GM18951 (cell line): ENCODE results near the gene STOML1.

Source experiments
- POLR2A ChIP-seq: IDR thresholded peaks from 4 replicates; pipeline ENCODE4 v1.6.1; 2011; ENCODE audit warnings: mild to moderate bottlenecking; ENCODE audit not compliant: insufficient read length, insufficient read depth; ENCODE audit errors: extremely low read depth
- in situ Hi-C: fragments of 300-500 bp; cut with MboI; formaldehyde crosslinking; loops from one replicate; pipeline ENCODE4 v1.12.0; 2022; ENCODE audit warnings: low sequenced_read_pairs, mixed read lengths, inconsistent platforms; ENCODE audit not compliant: unreplicated experiment

STOML1 gene

GRCh38 chr15:74032606-74033561 lies 40.8 kb upstream of the STOML1 start:
- TF ChIP-seq POLR2A = no peak
- in situ Hi-C loops = no loop called here

DNA sequence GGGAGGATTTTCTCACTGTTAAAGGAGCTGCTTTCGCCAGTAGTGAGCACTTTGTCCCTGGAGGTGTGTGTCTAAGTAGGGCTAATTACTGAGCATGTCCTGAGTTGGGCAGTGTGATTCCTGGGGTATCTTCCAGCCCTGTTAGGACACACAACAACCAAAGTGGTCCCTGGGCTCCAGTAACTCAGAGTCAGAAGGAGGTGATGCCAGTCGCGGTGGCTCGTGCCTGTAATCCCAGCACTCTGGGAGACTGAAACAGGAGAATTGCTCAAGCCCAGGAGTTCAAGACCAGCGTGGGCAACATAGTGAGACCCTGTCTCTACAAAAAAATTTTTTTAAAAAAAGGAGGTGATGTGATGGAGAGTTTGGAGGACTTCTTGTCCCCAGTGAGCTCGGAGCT lies 40.0 kb upstream of the STOML1 start:
- TF ChIP-seq POLR2A = no peak
- in situ Hi-C loops = no loop called here

DNA sequence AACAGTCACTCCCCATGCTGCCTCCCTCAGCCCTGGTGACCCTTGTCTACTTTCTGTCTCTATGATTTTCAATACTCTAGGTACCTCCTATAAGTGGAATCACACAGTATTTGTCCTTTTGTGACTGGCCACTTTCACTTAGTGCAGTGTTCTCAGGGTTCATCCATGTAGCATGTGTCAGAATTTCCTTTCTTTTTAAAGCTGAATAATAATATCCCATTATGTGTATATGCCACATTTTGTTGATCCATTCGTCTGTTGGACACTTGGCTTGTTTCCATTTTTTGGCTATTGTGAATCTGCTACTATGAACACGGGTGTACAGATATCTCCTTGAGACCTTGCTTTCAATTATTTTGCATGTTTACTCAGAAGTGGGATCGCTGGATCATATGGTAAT lies 36.6 kb upstream of the STOML1 start:
- in situ Hi-C loops = no loop called here
- TF ChIP-seq POLR2A = no peak

DNA sequence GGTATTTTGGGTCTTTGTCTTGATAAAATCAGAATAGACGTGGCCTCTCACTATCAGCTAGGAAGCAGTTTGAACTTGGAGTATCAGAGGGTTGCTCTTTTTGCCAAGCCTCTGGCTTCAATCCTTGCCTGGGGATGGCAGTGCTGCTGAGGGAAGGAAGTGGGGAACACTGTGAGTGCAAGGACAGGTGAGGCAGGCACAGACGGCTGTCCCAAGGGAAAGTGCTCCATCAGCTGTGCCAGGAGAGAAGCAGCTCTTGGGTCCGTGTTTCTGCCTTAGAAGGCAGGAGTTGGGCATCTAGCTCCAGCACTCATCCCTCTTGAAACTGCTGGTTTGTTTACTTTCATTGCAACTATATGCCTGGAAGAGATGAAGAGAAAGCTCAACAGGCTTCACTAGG lies 35.6 kb upstream of the STOML1 start:
- TF ChIP-seq POLR2A = no peak
- in situ Hi-C loops = no loop called here

DNA sequence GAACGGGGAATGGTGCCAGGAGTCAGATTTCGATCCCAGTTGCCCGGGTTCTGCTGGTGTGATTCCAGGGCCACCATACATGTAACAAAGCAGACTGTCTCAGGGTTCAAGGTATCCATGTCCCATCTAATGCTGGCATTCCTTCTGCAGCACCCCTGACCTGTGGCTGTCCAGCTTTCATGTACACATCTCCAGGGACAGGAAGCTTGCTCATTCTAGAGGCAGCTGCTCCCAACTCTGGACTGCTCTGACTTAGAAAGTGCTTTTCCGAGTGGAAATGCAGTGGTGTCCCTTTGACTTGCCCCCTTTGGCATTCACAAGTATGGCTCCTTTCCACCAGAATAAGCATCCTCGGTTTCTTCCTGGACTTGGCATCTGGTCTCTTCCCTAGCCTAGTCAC lies 33.3 kb upstream of the STOML1 start:
- in situ Hi-C loops = no loop called here

DNA sequence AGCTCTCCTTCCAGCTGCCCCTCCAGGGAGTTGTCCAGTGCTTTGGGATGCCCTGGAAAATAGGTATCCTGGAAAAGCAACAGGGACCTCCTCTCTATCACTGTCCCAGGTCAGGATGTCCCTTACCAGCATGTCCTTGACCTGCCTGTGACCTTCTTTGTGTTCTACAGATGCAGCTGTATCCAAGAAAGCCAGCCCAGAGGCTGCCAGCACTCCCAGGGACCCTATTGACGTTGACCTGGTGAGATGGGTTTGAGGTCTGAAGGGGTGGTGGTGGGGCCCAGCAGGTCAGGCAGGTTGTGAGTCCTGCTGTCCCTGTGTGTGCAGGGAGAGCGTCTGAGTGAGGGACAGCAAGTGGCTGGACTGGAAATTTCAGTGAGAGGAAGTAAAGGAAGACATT lies 32.6 kb upstream of the STOML1 start:
- no peak for TF ChIP-seq POLR2A
- in situ Hi-C loops = no loop called here

More for the DNA sequence above, 33.3 kb upstream of the STOML1 start:
- no peak for TF ChIP-seq POLR2A

- TF ChIP-seq POLR2A = no peak
- in situ Hi-C loops = no loop called here
These were observed 30.8 kb upstream of the STOML1 start for GRCh38 chr15:74022706-74023470.

DNA sequence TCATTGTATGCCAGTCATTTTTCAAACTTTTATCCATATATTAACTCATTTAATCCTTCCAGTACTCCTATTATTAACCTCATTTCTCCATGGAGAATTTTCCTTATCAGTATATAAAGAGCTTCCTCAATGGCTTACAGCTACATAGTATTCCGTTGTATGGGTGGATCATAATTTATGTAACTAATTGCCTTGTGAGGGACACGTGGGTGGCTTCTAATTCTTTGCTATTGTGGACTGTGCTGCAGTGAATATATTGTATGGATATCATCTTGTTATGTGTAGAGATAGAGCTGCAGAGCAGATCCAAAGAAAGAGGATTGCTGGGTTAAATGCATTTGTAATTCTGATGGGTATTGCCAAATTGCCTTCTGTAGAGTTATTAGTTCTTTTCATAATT lies 27.6 kb upstream of the STOML1 start:
- no peak for TF ChIP-seq POLR2A
- in situ Hi-C loops = no loop called here

- in situ Hi-C loops = no loop called here
- no peak for TF ChIP-seq POLR2A
These were observed 21.3 kb upstream of the STOML1 start for GRCh38 chr15:74013374-74013894.

DNA sequence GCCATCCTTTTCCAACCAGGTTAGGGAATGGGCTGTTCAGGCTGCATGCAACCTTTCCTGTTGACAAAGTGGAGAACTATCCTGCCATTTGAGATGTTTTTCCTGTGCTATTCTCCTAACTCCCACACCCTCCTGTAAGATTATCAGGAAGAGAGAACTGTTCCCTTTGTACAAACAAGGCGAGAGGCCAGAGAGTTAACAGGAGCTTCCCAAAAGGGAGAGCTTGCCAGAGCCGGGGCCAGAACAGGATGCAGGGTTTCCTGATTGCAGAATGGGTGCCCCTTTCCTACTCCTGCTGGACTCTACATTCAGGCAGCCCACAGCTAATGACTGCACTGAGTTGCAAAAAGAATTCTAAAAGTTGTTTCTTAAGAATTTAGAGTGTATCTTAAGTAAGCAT lies 19.5 kb upstream of the STOML1 start:
- TF ChIP-seq POLR2A = no peak

GRCh38 chr15:74010929-74011540 lies 18.9 kb upstream of the STOML1 start:
- in situ Hi-C loops = no loop called here
- TF ChIP-seq POLR2A = no peak

More for the DNA sequence above, 19.5 kb upstream of the STOML1 start:
- in situ Hi-C loops = no loop called here

DNA sequence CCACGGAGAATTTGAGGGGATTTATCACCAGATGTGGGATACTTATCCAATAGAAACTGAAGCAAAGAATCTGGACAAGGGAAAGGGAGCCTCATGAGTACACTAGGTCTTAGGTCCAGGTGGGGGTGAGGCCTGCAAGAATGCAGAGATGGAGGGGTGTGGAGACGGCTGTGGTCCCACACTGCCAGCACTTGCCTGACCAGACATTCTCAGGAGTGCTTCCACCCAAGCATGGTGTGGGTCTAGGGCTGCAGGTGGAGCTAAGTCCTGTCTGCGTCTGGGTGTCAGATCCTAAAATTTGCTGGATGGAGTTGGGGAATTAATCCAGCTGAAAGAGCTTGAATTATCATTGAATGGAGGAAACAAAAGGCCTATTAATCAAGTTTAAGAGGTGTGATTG lies 16.8 kb upstream of the STOML1 start:
- no peak for TF ChIP-seq POLR2A
- in situ Hi-C loops = no loop called here

DNA sequence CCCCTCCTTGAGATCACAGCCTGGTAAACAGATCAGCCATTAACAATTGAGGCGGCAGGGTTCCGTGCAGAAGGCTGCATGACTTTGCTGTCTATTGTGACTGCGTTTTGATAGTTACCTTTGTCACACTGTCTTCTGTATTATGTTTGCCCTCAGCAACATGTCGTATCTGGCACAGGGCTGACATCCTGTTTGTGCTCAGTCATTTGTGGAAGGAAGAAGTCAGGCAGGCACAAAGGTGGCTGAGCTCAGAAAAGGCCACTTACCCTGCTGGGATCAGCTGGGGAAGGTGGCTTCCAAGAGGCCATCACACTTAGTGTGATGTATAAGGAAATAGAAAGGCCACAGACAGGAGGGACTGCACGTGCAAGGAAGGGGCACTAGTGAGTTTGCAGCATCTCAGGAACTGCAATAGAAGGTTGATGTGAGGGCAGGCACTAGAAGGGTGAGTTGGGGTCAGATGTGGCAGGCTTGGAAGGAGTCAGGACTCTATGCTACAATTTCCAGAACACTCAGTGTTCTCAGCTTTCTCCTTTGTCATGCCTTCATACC lies 15.8 kb upstream of the STOML1 start:
- no peak for TF ChIP-seq POLR2A
- in situ Hi-C loops = no loop called here
